Endothelial cell (in vitro differentiated cells): ENCODE data around the gene SCYL1. TPM values are rescaled to one million over a fixed set of nuclear protein-coding genes. Genes with fewer than 3 reads are reported as not detected.
A peak's percentile ranks its signal among the peaks of the same experiment; 100 is the strongest.

Experiments
- DNase-seq: peaks from one replicate; pipeline ENCODE4 v3.0.0; 2021; ENCODE audit warnings: low spot score
- H3K27ac Mint-ChIP-seq: one replicate; pipeline ENCODE4 v1.8.0; 2021; ENCODE audit warnings: mixed read lengths, inconsistent platforms; ENCODE audit not compliant: unreplicated experiment
- H3K27me3 Mint-ChIP-seq: one replicate; pipeline ENCODE4 v1.8.0; 2021; ENCODE audit warnings: mild to moderate bottlenecking, moderate library complexity, mixed read lengths, inconsistent platforms; ENCODE audit not compliant: unreplicated experiment
- H3K36me3 Mint-ChIP-seq: one replicate; pipeline ENCODE4 v1.8.0; 2021; ENCODE audit warnings: mild to moderate bottlenecking, low read depth, mixed read lengths, inconsistent platforms; ENCODE audit not compliant: unreplicated experiment
- H3K4me1 Mint-ChIP-seq: one replicate; pipeline ENCODE4 v1.8.0; 2021; ENCODE audit warnings: mild to moderate bottlenecking, mixed read lengths, inconsistent platforms; ENCODE audit not compliant: unreplicated experiment
- H3K4me3 Mint-ChIP-seq: one replicate; pipeline ENCODE4 v1.8.0; 2021; ENCODE audit warnings: mild to moderate bottlenecking, mixed read lengths, inconsistent platforms; ENCODE audit not compliant: unreplicated experiment
- H3K9me3 Mint-ChIP-seq: one replicate; pipeline ENCODE4 v1.8.0; 2021; ENCODE audit warnings: mixed read lengths, inconsistent platforms; ENCODE audit not compliant: unreplicated experiment
- long read RNA-seq: library from polyadenylated mRNA; unstranded; transcript quantifications from one replicate; pipeline ENCODE4 v2.0.0, GENCODE V29; 2020; ENCODE audit not compliant: unreplicated experiment
- total RNA-seq: library from RNA; stranded (reverse); fragmentation: NEBNext Ultra II Directional; extraction: Animal tissue kit (Norgen Biotek cat#: 25700); gene quantifications from one replicate; pipeline ENCODE4 v1.2.1, GENCODE V29; 2021; ENCODE audit not compliant: unreplicated experiment
- TF ChIP-seq, protein P1 (sequence below): fragments of 200-600 bp; sonication (generic); IDR thresholded peaks from one replicate; pipeline ENCODE4 v1.5.0; 2021; ENCODE audit warnings: antibody characterized with exemption; ENCODE audit not compliant: unreplicated experiment

SCYL1 gene
- total RNA-seq = 99.1 TPM
- long read RNA-seq, transcript SCYL1-201 (18 exons, 2,642 nt) = major isoform, 13 of 58 reads
- long read RNA-seq, transcript SCYL1-203 (18 exons, 2,583 nt) = minor isoform, 7 of 58 reads
- long read RNA-seq, partial matches to known transcripts = 22 of 58 reads
- long read RNA-seq, other reads (novel, unspliced or antisense) = 13 of 58 reads

DNA sequence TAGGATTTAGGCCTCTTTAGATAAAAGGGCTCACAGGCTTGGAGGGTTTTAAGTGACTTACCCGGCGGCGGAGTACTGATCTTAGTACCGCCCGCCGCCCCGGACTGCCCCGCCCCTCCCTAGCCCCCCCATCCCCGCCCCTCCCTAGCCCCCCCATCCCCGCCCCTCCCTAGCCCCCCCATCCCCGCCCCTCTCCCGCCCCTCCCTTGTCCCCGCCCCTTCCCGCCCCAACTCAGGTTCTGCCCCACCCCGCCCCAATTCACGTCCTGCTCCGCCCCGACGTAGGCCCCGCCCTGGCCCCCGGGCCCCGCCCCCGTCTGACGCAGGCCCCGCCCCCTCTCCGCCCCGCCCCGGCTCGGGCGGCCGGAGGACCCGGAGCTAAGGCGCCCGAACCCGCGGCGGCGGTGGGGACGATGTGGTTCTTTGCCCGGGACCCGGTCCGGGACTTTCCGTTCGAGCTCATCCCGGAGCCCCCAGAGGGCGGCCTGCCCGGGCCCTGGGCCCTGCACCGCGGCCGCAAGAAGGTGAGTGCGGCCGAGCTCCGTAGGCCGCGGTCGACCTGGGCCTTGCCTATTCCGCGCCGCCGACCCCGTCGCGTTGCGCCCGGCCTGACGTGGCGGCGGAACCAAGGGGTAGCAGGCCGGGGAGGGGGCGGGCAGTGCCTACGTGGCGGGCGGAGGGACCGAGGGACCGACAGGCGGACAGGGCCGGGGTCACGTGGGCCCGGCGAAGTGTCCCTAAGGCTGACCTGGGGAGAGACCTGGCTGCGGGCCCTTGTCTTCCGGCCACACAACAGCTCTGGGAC lies at the start of gene SCYL1:
Gene SCYL1, plus strand, starts transcription at position 343 of the 805 bp plus-strand sequence. Its CDS starts 71 bp downstream, at position 414.
- Mint-ChIP-seq H3K9me3 (no peaks in the 10 kb centered on the region), H3K4me3 (peak within 1 kb of the TSS; percentile 91), H3K27ac (peak within 1 kb of the TSS; percentile 96), H3K27me3 (peaks cover 11% of the 10 kb centered on the region), H3K36me3 (peaks cover 7% of the 10 kb centered on the region), H3K4me1 (peaks cover 52% of the 10 kb centered on the region)
- DNase-seq = peak; percentile 85
- TF ChIP-seq, protein P1, sequence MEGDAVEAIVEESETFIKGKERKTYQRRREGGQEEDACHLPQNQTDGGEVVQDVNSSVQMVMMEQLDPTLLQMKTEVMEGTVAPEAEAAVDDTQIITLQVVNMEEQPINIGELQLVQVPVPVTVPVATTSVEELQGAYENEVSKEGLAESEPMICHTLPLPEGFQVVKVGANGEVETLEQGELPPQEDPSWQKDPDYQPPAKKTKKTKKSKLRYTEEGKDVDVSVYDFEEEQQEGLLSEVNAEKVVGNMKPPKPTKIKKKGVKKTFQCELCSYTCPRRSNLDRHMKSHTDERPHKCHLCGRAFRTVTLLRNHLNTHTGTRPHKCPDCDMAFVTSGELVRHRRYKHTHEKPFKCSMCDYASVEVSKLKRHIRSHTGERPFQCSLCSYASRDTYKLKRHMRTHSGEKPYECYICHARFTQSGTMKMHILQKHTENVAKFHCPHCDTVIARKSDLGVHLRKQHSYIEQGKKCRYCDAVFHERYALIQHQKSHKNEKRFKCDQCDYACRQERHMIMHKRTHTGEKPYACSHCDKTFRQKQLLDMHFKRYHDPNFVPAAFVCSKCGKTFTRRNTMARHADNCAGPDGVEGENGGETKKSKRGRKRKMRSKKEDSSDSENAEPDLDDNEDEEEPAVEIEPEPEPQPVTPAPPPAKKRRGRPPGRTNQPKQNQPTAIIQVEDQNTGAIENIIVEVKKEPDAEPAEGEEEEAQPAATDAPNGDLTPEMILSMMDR = no peak

DNA sequence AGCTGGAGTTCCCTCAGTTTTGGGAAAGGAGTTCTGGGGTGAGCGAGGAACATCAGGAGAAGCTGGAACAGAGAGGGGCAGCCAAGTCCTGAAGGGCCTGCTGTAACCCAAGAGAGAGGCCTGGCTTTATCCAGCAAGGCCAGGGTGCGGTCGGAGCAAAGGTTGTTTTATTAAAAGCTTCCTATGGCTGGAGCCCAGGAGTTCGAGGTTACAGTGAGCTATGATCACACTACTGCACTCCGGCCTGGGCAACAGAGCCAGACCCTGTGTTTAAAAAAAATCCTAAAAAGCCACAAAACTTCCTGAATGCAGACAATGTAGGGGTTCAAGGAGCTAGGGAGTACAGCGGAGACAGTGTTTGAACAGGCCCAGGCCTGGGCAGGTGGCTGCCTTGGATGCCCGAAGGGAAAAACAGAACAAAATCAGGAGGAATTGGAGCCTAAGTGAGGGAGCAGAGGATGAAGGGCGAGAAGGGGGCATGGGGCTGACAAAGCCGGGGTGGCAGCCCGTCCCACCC lies 48.2 kb upstream of the SCYL1 start:
- H3K27me3 Mint-ChIP-seq = peaks cover 2% of the 10 kb centered on the region

DNA sequence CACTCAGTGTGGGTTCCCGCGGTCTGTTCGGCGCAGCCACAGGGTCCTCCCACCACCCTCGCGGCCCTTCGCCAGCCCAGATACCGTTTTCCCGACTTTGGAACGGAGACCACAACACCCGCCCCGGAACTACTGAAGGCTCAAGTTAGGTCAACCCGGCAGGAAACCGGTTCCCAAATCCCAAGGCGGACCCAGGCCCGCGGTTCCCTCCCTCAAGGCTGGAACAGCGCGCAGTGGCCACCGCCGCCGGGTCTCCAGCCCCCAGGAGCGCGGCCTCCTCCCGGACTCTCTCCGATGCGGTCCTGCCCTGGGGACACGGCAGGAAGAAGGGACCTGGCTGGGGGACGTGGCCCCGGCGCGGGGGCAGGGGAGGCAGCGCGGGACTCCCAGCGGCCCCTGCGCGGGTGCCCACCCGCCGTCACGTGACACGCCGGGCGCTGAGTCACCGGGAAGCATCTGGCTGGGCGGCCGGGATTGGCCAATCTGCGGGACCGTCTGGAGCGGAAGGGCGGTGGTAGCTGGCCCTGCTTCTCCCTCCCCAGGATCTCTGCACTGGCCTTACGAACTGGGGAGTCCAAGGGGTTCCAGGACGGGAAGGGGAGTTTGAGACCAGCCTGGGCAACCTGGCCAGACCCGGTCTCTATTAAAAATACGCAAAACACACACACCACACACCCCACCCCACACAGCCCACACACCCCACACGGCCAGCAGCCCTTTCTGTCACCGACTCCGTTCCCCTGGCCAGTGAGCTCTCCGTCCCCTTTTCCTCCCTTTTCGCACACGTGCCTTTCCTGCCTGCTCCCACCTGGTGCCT lies 47.5 kb upstream of the SCYL1 start:
- H3K4me1 Mint-ChIP-seq = peaks cover 11% of the 10 kb centered on the region
- TF ChIP-seq, protein P1 = no peak
- H3K27ac Mint-ChIP-seq = peak overlapping the region; percentile 99
- H3K36me3 Mint-ChIP-seq = no peaks in the 10 kb centered on the region
- H3K27me3 Mint-ChIP-seq = peaks cover 2% of the 10 kb centered on the region
- H3K4me3 Mint-ChIP-seq = peak overlapping the region; percentile 91
- no peaks in the 10 kb centered on the region for H3K9me3 Mint-ChIP-seq
- DNase-seq = peak; percentile 89

More for the DNA sequence above, 48.2 kb upstream of the SCYL1 start:
- Mint-ChIP-seq H3K4me1 (peaks cover 16% of the 10 kb centered on the region), H3K9me3 (no peaks in the 10 kb centered on the region), H3K4me3 (peak overlapping the region; percentile 89), H3K27ac (peak overlapping the region; percentile 97), H3K36me3 (no peaks in the 10 kb centered on the region)
- DNase-seq = no peak
- TF ChIP-seq, protein P1 = no peak

DNA sequence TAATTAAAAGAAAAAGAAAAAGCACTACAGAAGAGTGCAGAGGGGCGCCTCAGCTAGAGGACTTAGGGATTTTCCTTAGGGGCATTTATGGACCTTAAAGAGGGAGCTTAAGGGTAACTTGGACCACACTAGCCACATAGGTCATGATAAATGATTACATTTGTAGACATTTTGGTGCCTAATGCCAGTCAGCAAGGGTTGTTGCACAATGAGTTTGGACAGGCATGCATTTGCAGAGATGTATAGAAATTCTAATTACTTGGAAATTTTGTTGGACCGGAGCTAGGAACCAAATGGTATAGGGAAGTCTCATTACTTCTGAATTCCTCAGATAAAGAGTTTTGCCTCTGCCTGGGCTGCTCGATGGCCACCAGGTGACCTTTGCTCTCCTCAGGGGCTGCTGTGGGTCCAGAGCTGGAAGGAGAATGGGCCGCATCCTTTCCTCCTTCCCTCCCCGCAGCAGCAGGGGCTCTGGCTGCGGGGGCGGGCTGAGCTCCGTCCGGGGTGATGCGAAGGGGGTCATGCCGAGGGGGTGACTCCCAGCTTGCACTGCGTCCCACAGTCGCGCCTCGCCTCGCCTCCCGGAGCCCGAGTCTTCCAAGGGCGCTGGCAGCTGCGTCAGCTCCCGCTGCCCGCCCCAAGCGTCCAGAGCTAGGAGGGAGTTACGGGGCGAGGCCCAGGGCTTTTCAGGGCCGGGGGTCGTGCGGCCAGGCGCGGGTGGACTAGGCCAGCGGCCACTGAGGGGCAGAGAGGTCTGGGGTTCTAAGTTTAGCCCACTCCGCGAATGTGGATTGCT lies 46.3 kb upstream of the SCYL1 start:
- Mint-ChIP-seq H3K9me3 (no peaks in the 10 kb centered on the region), H3K4me1 (peaks cover 11% of the 10 kb centered on the region), H3K36me3 (no peaks in the 10 kb centered on the region), H3K27me3 (peaks cover 2% of the 10 kb centered on the region), H3K4me3 (no peak overlapping the region), H3K27ac (no peak overlapping the region)
- DNase-seq = no peak
- TF ChIP-seq, protein P1 = no peak
